Nasal cavity respiratory epithelium epithelial cell of viscerocranial mucosa (primary cell): ENCODE data around the gene PTCH1. TPM values are rescaled to one million over a fixed set of nuclear protein-coding genes. Genes with fewer than 3 reads are reported as not detected.

Source experiments
- total RNA-seq: library from RNA; depleted of rRNA; stranded (reverse); fragments of >200 nt; gene quantifications from 2 replicates; pipeline ENCODE4 v1.2.3, GENCODE V29; 2014

The PTCH1 gene
- 1.0 and 4.1 TPM in 2 replicates for total RNA-seq

DNA sequence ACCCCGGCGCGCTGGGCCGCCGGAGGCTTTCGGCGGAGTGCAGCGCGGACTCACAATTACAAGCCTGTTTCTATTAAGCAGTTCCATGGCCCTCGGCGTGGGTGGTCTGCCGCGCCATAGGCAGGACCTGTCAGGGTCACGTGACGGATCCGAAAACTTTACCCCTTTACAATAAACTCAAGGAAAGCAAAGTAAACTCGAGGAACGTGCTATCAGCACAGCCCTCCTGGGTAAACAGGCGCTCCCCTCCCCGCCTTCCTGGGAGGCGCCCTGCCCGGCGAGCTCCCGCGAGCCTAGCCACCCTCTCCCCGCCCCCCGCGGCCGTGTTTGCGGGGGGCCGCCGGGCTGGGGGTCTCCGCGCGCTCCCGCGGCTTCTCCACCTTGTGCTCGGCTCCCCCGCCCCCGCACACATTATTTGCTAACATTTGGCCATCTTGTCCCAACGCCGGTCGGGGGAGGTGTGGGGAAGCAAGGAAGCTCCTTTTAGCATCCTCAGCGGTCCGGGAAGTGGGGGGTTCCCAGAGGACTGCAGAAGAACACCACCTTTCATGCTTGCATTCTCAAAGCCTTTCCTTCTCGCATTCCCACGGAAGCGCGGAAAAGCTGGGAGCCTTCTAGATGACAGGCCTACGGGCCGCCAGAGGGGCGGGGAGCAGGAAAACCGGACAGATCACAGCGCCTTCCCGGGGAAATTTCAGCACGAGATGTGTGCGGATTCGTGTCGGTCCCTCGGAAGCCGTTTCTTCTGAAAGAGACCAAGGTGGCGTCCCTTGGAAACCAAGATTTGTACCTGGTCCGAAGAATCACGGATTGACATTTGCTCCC, at the start of gene PTCH1:
PTCH1 (minus strand) TSS at position 238 of the 825 bp plus-strand sequence.

Other genes with a start within 250 kb of the PTCH1 start
- 3.8 and 5.8 TPM in 2 replicates for gene FANCC, start 199.3 kb downstream of the PTCH1 start, total RNA-seq